ENCODE data around the gene PRDM16. TPM values are rescaled to one million over a fixed set of nuclear protein-coding genes. Genes with fewer than 3 reads are reported as not detected.

PRDM16 gene
- polyA plus RNA-seq, 3 donors = not detected

DNA sequence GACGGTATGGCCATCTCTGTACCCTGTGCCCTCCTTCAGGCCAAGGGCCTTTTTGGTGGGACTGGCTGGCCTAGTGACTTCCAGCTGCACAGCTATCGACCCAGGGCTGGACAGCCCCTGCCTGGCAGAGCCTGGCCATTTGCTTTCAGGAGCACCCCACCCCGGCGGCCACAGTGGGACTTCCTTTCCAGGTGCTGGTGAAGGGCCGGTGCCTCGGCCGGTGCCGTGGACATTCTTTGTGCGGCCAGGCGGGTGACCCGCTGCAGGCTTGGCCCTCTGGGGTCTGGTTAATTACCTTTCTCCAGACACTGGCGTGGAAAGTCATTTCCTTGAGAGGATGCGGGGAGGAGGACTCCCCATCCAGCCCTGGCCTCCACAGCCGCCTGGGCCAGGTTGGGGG, 50.1 kb downstream of the PRDM16 start:
- Mint-ChIP-seq H3K27ac (no peak overlapping the region), H3K4me3 (no peak overlapping the region), H3K4me1 (no peaks in the 10 kb centered on the region), H3K9me3 (peaks cover 0 to 4% (median 0%) of the 10 kb centered on the region in 7 donors), H3K27me3 (ENCODE audit: low read depth in 3 of 3) (peaks cover 0 to 5% (median 3%) of the 10 kb centered on the region in 3 donors), H3K36me3 (no peaks in the 10 kb centered on the region)
- H3K4me3 ChIP-seq (replicated peaks in 1 of 3; ENCODE audit: low read depth in 2 of 3, low read length in 3 of 3) = no peak overlapping the region
- no peaks in the 10 kb centered on the region for H3K79me2 ChIP-seq (ENCODE audit: insufficient read depth, low read length)
- H3K27ac ChIP-seq (ENCODE audit: low read depth in 1 of 2, low read length in 2 of 2) = no peak overlapping the region
- H3K9me3 ChIP-seq (replicated peaks in 1 of 2; ENCODE audit: control insufficient read depth in 1 of 2, insufficient read depth in 1 of 2, low read length in 2 of 2) = peaks cover 3 to 6% of the 10 kb centered on the region in 2 donors
- no peaks in the 10 kb centered on the region for H4K20me1 ChIP-seq (ENCODE audit: insufficient read depth, low read length)
- intact Hi-C loops (cut with micrococcal nuclease) = no loop called here
- no peaks in the 10 kb centered on the region for H3K27me3 ChIP-seq (ENCODE audit: control insufficient read depth in 2 of 2, insufficient read depth in 2 of 2, low read length in 2 of 2)
- DNase-seq = no peak
- H3K36me3 ChIP-seq (replicated peaks in 1 of 2; ENCODE audit: control insufficient read depth in 1 of 2, insufficient read depth in 2 of 2, low read length in 2 of 2) = no peaks in the 10 kb centered on the region
- H3K4me1 ChIP-seq (ENCODE audit: control insufficient read depth in 1 of 2, insufficient read depth in 2 of 2, low read length in 2 of 2) = no peaks in the 10 kb centered on the region
- 97% methylated on average over 13 of the region's 14 CpGs for WGBS (ENCODE audit: insufficient coverage)
- no peak overlapping the region for H3K9ac ChIP-seq (ENCODE audit: insufficient read depth, low read length, poor library complexity, severe bottlenecking)
- H2AFZ ChIP-seq (ENCODE audit: insufficient read depth, low read depth, low read length, poor library complexity, severe bottlenecking) = no peak overlapping the region
- no peak overlapping the region for H3K4me2 ChIP-seq (replicated peaks; ENCODE audit: extremely low read depth, low read length, poor library complexity, severe bottlenecking)
- TF ChIP-seq, protein P1, sequence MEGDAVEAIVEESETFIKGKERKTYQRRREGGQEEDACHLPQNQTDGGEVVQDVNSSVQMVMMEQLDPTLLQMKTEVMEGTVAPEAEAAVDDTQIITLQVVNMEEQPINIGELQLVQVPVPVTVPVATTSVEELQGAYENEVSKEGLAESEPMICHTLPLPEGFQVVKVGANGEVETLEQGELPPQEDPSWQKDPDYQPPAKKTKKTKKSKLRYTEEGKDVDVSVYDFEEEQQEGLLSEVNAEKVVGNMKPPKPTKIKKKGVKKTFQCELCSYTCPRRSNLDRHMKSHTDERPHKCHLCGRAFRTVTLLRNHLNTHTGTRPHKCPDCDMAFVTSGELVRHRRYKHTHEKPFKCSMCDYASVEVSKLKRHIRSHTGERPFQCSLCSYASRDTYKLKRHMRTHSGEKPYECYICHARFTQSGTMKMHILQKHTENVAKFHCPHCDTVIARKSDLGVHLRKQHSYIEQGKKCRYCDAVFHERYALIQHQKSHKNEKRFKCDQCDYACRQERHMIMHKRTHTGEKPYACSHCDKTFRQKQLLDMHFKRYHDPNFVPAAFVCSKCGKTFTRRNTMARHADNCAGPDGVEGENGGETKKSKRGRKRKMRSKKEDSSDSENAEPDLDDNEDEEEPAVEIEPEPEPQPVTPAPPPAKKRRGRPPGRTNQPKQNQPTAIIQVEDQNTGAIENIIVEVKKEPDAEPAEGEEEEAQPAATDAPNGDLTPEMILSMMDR (IDR thresholded peaks at IDR 0.05) = no peak

DNA sequence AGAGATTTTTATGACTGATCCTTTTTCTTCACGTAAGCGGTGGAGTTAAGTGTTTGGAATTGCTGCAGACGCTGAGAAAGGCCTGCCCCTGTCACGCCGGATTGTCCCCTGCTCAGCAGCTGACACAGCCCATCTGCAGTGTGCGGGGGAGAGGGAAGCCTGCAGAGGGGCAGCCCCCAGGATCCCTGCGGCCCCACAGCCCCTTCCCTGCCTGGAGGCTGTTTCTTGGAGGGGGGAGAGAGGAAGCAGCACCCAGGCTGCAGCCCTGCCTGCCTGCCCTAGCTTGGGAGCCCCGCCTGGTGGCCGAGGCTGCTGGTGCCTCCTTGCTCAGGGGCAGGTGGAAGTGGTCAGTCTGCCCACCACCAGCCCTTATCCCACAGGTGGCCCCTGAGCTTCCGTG, 50.7 kb downstream of the PRDM16 start:
- no peaks in the 10 kb centered on the region for H3K9me3 ChIP-seq (replicated peaks in 1 of 2; ENCODE audit: control insufficient read depth in 1 of 2, insufficient read depth in 1 of 2, low read length in 2 of 2)
- no peak overlapping the region for H3K4me2 ChIP-seq (replicated peaks; ENCODE audit: extremely low read depth, low read length, poor library complexity, severe bottlenecking)
- Mint-ChIP-seq H3K4me1 (no peaks in the 10 kb centered on the region), H3K4me3 (no peak overlapping the region), H3K9me3 (no peaks in the 10 kb centered on the region), H3K36me3 (no peaks in the 10 kb centered on the region), H3K27me3 (ENCODE audit: low read depth in 3 of 3) (peaks cover 0 to 5% (median 2%) of the 10 kb centered on the region in 3 donors), H3K27ac (no peak overlapping the region)
- DNase-seq = no peak
- no peaks in the 10 kb centered on the region for H3K79me2 ChIP-seq (ENCODE audit: insufficient read depth, low read length)
- 77% methylated on average over 8 of the region's 10 CpGs for WGBS (ENCODE audit: insufficient coverage)
- H4K20me1 ChIP-seq (ENCODE audit: insufficient read depth, low read length) = no peaks in the 10 kb centered on the region
- H3K9ac ChIP-seq (ENCODE audit: insufficient read depth, low read length, poor library complexity, severe bottlenecking) = no peak overlapping the region
- H3K4me3 ChIP-seq (replicated peaks in 1 of 3; ENCODE audit: low read depth in 2 of 3, low read length in 3 of 3) = no peak overlapping the region
- no peaks in the 10 kb centered on the region for H3K36me3 ChIP-seq (replicated peaks in 1 of 2; ENCODE audit: control insufficient read depth in 1 of 2, insufficient read depth in 2 of 2, low read length in 2 of 2)
- no peak overlapping the region for H2AFZ ChIP-seq (ENCODE audit: insufficient read depth, low read depth, low read length, poor library complexity, severe bottlenecking)
- TF ChIP-seq, protein P1 (IDR thresholded peaks at IDR 0.05) = no peak
- intact Hi-C loops (cut with micrococcal nuclease) = no loop called here
- no peak overlapping the region for H3K27ac ChIP-seq (ENCODE audit: low read depth in 1 of 2, low read length in 2 of 2)
- no peaks in the 10 kb centered on the region for H3K4me1 ChIP-seq (ENCODE audit: control insufficient read depth in 1 of 2, insufficient read depth in 2 of 2, low read length in 2 of 2)
- no peaks in the 10 kb centered on the region for H3K27me3 ChIP-seq (ENCODE audit: control insufficient read depth in 2 of 2, insufficient read depth in 2 of 2, low read length in 2 of 2)

Data from CD14-positive monocyte (primary cell).